H1 (cell line): Measurements from ENCODE around the gene ELMO1.

Experiments
- CHD2 ChIP-seq: IDR thresholded peaks from 2 replicates; pipeline ENCODE4 v1.6.1; 2012; ENCODE audit warnings: low read length, improper control_type of control experiment
- CHD7 ChIP-seq: fragments of 300-600 bp; sonication (generic); IDR thresholded peaks from 2 replicates; pipeline ENCODE4 v1.7.1; 2012; ENCODE audit warnings: low read length, moderate library complexity, mild to moderate bottlenecking, inconsistent platforms; ENCODE audit not compliant: insufficient replicate concordance
- POLR2A ChIP-seq, 2 experiments: IDR thresholded peaks; 1 replicate in 1 of 2; 2 replicates in 1 of 2; pipeline ENCODE4 v1.6.1; 2011; ENCODE audit warnings: low read depth in 2 of 2, low read length in 2 of 2, mild to moderate bottlenecking in 2 of 2; ENCODE audit errors: control extremely low read depth in 1 of 2
- USF2 ChIP-seq: IDR thresholded peaks from 2 replicates; pipeline ENCODE4 v1.6.1; 2011; ENCODE audit warnings: low read length, improper control_type of control experiment
- TF ChIP-seq, protein P1 (sequence below), 3 experiments: IDR thresholded peaks; 1 replicate in 2 of 3; 2 replicates in 1 of 3; pipeline versions ENCODE4 v1.5.1 to v1.6.1; 2011; ENCODE audit warnings: low read length in 3 of 3, mild to moderate bottlenecking in 3 of 3, inconsistent platforms in 2 of 3, low read depth in 1 of 3, moderate library complexity in 1 of 3; ENCODE audit not compliant: insufficient read depth in 1 of 3; ENCODE audit errors: control extremely low read depth in 1 of 3

DNA sequence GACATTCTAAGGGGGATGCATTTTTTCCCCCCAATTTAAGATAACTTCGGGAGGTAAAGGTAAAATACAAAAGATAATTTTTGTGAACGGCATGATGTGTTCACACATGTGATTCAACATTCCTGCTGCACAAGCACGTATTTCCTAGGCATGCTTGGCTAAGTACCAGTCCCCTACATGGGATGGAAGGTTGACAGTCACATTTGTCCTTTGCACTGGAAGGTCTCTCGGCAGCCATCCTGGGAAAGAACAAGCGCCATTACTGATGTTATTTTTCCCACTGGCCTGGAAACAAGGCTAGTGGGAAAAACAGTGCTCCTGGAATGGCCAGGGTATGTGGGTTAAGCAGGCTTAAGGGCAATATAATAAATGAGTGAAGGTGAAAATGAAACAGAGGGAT is 448.2 kb downstream of the ELMO1 start:
- TF ChIP-seq CHD7 (no peak), USF2 (no peak), POLR2A (IDR thresholded peaks at IDR 0.05; ENCODE audit: control extremely low read depth in 1 of 2, low read depth in 2 of 2, low read length in 2 of 2) (no peak), CHD2 (no peak)
- TF ChIP-seq, protein P1, sequence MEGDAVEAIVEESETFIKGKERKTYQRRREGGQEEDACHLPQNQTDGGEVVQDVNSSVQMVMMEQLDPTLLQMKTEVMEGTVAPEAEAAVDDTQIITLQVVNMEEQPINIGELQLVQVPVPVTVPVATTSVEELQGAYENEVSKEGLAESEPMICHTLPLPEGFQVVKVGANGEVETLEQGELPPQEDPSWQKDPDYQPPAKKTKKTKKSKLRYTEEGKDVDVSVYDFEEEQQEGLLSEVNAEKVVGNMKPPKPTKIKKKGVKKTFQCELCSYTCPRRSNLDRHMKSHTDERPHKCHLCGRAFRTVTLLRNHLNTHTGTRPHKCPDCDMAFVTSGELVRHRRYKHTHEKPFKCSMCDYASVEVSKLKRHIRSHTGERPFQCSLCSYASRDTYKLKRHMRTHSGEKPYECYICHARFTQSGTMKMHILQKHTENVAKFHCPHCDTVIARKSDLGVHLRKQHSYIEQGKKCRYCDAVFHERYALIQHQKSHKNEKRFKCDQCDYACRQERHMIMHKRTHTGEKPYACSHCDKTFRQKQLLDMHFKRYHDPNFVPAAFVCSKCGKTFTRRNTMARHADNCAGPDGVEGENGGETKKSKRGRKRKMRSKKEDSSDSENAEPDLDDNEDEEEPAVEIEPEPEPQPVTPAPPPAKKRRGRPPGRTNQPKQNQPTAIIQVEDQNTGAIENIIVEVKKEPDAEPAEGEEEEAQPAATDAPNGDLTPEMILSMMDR (IDR thresholded peaks at IDR 0.05; ENCODE audit: control extremely low read depth in 1 of 3, insufficient read depth in 1 of 3, low read depth in 1 of 3, low read length in 3 of 3): no peak
